Activated CD4-positive, alpha-beta T cell treated with anti-CD3 and anti-CD28 coated beads for 36 hours (primary cell): Measurements from ENCODE around the gene C19orf81. TPM values are rescaled to one million over a fixed set of nuclear protein-coding genes. Genes with fewer than 3 reads are reported as not detected.

ENCODE experiments used
- ATAC-seq: fragments of 200-7000 bp; cut with Tn5 transposase; one replicate; pipeline ENCODE4 v1.10.0; 2021; ENCODE audit warnings: mild to moderate bottlenecking, moderate library complexity
- CTCF ChIA-PET: fragments of 350-600 bp; sonication (Branson Sonifier 250); formaldehyde crosslinking; loops from one replicate; lab custom pipeline; 2021; ENCODE audit warnings: antibody characterized with exemption; lab: Charles Lee
- POLR2A ChIA-PET: fragments of 350-600 bp; sonication (Branson Sonifier 250); formaldehyde crosslinking; loops from one replicate; lab custom pipeline; 2021; ENCODE audit warnings: antibody characterized with exemption, inconsistent platforms; lab: Charles Lee
- DNase-seq: peaks from one replicate; pipeline ENCODE4 v3.0.0-alpha.2; 2020
- H3K27ac Mint-ChIP-seq: one replicate; pipeline ENCODE4 v1.8.0; 2021; ENCODE audit warnings: mixed read lengths
- H3K27me3 Mint-ChIP-seq: one replicate; pipeline ENCODE4 v1.8.0; 2021; ENCODE audit warnings: mixed read lengths
- H3K36me3 Mint-ChIP-seq: one replicate; pipeline ENCODE4 v1.8.0; 2021; ENCODE audit warnings: low read depth, mixed read lengths
- H3K4me1 Mint-ChIP-seq: one replicate; pipeline ENCODE4 v1.8.0; 2021; ENCODE audit warnings: mixed read lengths
- H3K4me3 Mint-ChIP-seq: one replicate; pipeline ENCODE4 v1.8.0; 2021; ENCODE audit warnings: mild to moderate bottlenecking, moderate library complexity, mixed read lengths
- H3K9me3 Mint-ChIP-seq: one replicate; pipeline ENCODE4 v1.8.0; 2021; ENCODE audit warnings: low read depth, mixed read lengths
- intact Hi-C, 2 experiments: fragments of 100-400 bp; cut with DNase I in 1 of 2; cut with micrococcal nuclease in 1 of 2; formaldehyde crosslinking; loops; one replicate each; pipeline versions ENCODE4 v1.14.2 to v1.15.1; 2022 to 2024; cut with DNase I, micrococcal nuclease
- total RNA-seq, 2 experiments: library from RNA; stranded (reverse); gene quantifications; one replicate each; pipeline ENCODE4 v1.2.3, GENCODE V29; 2021

C19orf81 gene
- total RNA-seq, 2 experiments from 2014 or later = 1.3 to 1.7 TPM

- H3K4me3 Mint-ChIP-seq = no peak overlapping the region
- no peak for ATAC-seq
- no peaks in the 10 kb centered on the region for H3K4me1 Mint-ChIP-seq
- no peak overlapping the region for H3K27ac Mint-ChIP-seq
- H3K27me3 Mint-ChIP-seq = peaks cover 51% of the 10 kb centered on the region
- intact Hi-C loops = no loop called here
- ChIA-PET POLR2A (no interaction called here), CTCF (no interaction called here)
- no peak for DNase-seq
- no peaks in the 10 kb centered on the region for H3K36me3 Mint-ChIP-seq
- H3K9me3 Mint-ChIP-seq = no peaks in the 10 kb centered on the region
These were observed 44.1 kb downstream of the C19orf81 start for GRCh38 chr19:50693064-50693975.

GRCh38 chr19:50694815-50695145 lies 45.5 kb downstream of the C19orf81 start:
- ChIA-PET CTCF (no interaction called here), POLR2A (interaction anchor here (1.0 kb wide), 1 partner anchor 19 kb away, joined by 3 read pairs; no protein-coding TSS in a partner anchor)
- intact Hi-C loops = no loop called here
- Mint-ChIP-seq H3K27me3 (peaks cover 52% of the 10 kb centered on the region), H3K9me3 (no peaks in the 10 kb centered on the region), H3K4me3 (no peak overlapping the region), H3K27ac (no peak overlapping the region), H3K36me3 (no peaks in the 10 kb centered on the region), H3K4me1 (no peaks in the 10 kb centered on the region)
- DNase-seq = no peak
- ATAC-seq = no peak

- POLR2A ChIA-PET = interaction anchor here (1.0 kb wide), 1 partner anchor 19 kb away, joined by 3 read pairs; no protein-coding TSS in a partner anchor
- Mint-ChIP-seq H3K9me3 (no peaks in the 10 kb centered on the region), H3K36me3 (no peaks in the 10 kb centered on the region), H3K4me1 (no peaks in the 10 kb centered on the region), H3K27ac (no peak overlapping the region), H3K4me3 (no peak overlapping the region), H3K27me3 (peaks cover 52% of the 10 kb centered on the region)
- intact Hi-C loops = no loop called here
- ATAC-seq (peak; percentile 42), DNase-seq (peak; percentile 60)
- CTCF ChIA-PET = interaction anchor here (0.5 kb wide), 1 partner anchor 103 kb away, joined by 3 read pairs; no protein-coding TSS in a partner anchor
These were observed 46.2 kb downstream of the C19orf81 start for GRCh38 chr19:50695251-50696093.

- Mint-ChIP-seq H3K27me3 (peaks cover 48% of the 10 kb centered on the region), H3K36me3 (no peaks in the 10 kb centered on the region), H3K4me3 (no peak overlapping the region), H3K4me1 (no peaks in the 10 kb centered on the region), H3K9me3 (no peaks in the 10 kb centered on the region), H3K27ac (no peak overlapping the region)
- intact Hi-C loops = no loop called here
- no peak for DNase-seq
- CTCF ChIA-PET = no interaction called here
- ATAC-seq = no peak
- POLR2A ChIA-PET = no interaction called here
These were observed 46.8 kb downstream of the C19orf81 start for GRCh38 chr19:50696094-50696483.

- Mint-ChIP-seq H3K27ac (no peak overlapping the region), H3K9me3 (no peaks in the 10 kb centered on the region), H3K27me3 (peaks cover 46% of the 10 kb centered on the region), H3K36me3 (no peaks in the 10 kb centered on the region), H3K4me1 (no peaks in the 10 kb centered on the region), H3K4me3 (no peak overlapping the region)
- ChIA-PET CTCF (interaction anchor here (0.5 to 0.7 kb wide), 4 partner anchors 52 to 277 kb away, joined by 3 to 4 read pairs (median 3); no protein-coding TSS in a partner anchor), POLR2A (no interaction called here)
- intact Hi-C loops = no loop called here
- ATAC-seq (no peak), DNase-seq (no peak)
These were observed 48.3 kb downstream of the C19orf81 start for GRCh38 chr19:50697414-50698124.

- no peaks in the 10 kb centered on the region for H3K9me3 Mint-ChIP-seq
- intact Hi-C loops = no loop called here
- CTCF ChIA-PET = no interaction called here
- ATAC-seq = no peak
- H3K36me3 Mint-ChIP-seq = no peaks in the 10 kb centered on the region
- H3K4me1 Mint-ChIP-seq = no peaks in the 10 kb centered on the region
- peaks cover 41% of the 10 kb centered on the region for H3K27me3 Mint-ChIP-seq
- no peak overlapping the region for H3K4me3 Mint-ChIP-seq
- POLR2A ChIA-PET = no interaction called here
- no peak for DNase-seq
- no peak overlapping the region for H3K27ac Mint-ChIP-seq
These were observed 52.2 kb downstream of the C19orf81 start for GRCh38 chr19:50701367-50701985.

GRCh38 chr19:50702158-50702870 lies 53.1 kb downstream of the C19orf81 start:
- DNase-seq = no peak
- Mint-ChIP-seq H3K9me3 (no peaks in the 10 kb centered on the region), H3K4me1 (no peaks in the 10 kb centered on the region), H3K4me3 (no peak overlapping the region), H3K27me3 (peaks cover 37% of the 10 kb centered on the region), H3K27ac (no peak overlapping the region), H3K36me3 (no peaks in the 10 kb centered on the region)
- ChIA-PET POLR2A (no interaction called here), CTCF (no interaction called here)
- no peak for ATAC-seq
- intact Hi-C loops = no loop called here

- ChIA-PET CTCF (no interaction called here), POLR2A (interaction anchor here (0.6 kb wide), 1 partner anchor 95 kb away, joined by 5 read pairs; no protein-coding TSS in a partner anchor)
- Mint-ChIP-seq H3K36me3 (no peaks in the 10 kb centered on the region), H3K4me3 (no peak overlapping the region), H3K27ac (no peak overlapping the region), H3K4me1 (no peaks in the 10 kb centered on the region), H3K9me3 (no peaks in the 10 kb centered on the region), H3K27me3 (peaks cover 33% of the 10 kb centered on the region)
- DNase-seq (no peak), ATAC-seq (no peak)
- intact Hi-C loops = no loop called here
These were observed 53.9 kb downstream of the C19orf81 start for GRCh38 chr19:50702871-50703829.

- Mint-ChIP-seq H3K36me3 (no peaks in the 10 kb centered on the region), H3K4me3 (no peak overlapping the region), H3K27me3 (peaks cover 29% of the 10 kb centered on the region), H3K27ac (no peak overlapping the region), H3K9me3 (no peaks in the 10 kb centered on the region), H3K4me1 (no peaks in the 10 kb centered on the region)
- POLR2A ChIA-PET = no interaction called here
- no peak for DNase-seq
- intact Hi-C loops = loop anchor here in 1 of 2 experiments (2.0 kb wide), 1 partner anchor 79 kb away; no protein-coding TSS in a partner anchor
- CTCF ChIA-PET = interaction anchor here (0.6 kb wide), 1 partner anchor 183 kb away, joined by 3 read pairs; no protein-coding TSS in a partner anchor
- ATAC-seq = no peak
These were observed 54.9 kb downstream of the C19orf81 start for GRCh38 chr19:50703915-50704796.
